HG03139 (cell line): ENCODE data around the gene SRPK2.

Experiments used
- ATAC-seq: cut with Tn5 transposase; IDR thresholded peaks from one replicate; pipeline ENCODE4 v1.9.1; 2021; ENCODE audit not compliant: unreplicated experiment

SRPK2 gene

GRCh38 chr7:105229641-105230040, 159.1 kb downstream of the SRPK2 start:
- ATAC-seq: no peak

GRCh38 chr7:105228555-105228954, 160.2 kb downstream of the SRPK2 start:
- ATAC-seq: no peak

GRCh38 chr7:105227391-105227790, 161.3 kb downstream of the SRPK2 start:
- no peak for ATAC-seq

- ATAC-seq: peak; percentile 90
These were observed 163.7 kb downstream of the SRPK2 start for GRCh38 chr7:105224884-105225651.

GRCh38 chr7:105222953-105223352, 165.8 kb downstream of the SRPK2 start:
- no peak for ATAC-seq

- ATAC-seq: no peak
These were observed 169.0 kb downstream of the SRPK2 start for GRCh38 chr7:105219771-105220160.

- no peak for ATAC-seq
These were observed 169.6 kb downstream of the SRPK2 start for GRCh38 chr7:105218939-105219770.

GRCh38 chr7:105218215-105218614, 170.5 kb downstream of the SRPK2 start:
- ATAC-seq: no peak

GRCh38 chr7:105216786-105217185, 171.9 kb downstream of the SRPK2 start:
- no peak for ATAC-seq

GRCh38 chr7:105215821-105216220, 172.9 kb downstream of the SRPK2 start:
- ATAC-seq: no peak

- ATAC-seq: no peak
These were observed 173.5 kb downstream of the SRPK2 start for GRCh38 chr7:105215182-105215581.

GRCh38 chr7:105213611-105214010, 175.1 kb downstream of the SRPK2 start:
- ATAC-seq: no peak

- ATAC-seq: no peak
These were observed 176.5 kb downstream of the SRPK2 start for GRCh38 chr7:105212212-105212611.

GRCh38 chr7:105210721-105211205, 178.0 kb downstream of the SRPK2 start:
- ATAC-seq: peak; percentile 83

GRCh38 chr7:105209870-105210269, 178.9 kb downstream of the SRPK2 start:
- ATAC-seq: no peak

- no peak for ATAC-seq
These were observed 179.3 kb downstream of the SRPK2 start for GRCh38 chr7:105209433-105209832.

GRCh38 chr7:105206985-105207384, 181.7 kb downstream of the SRPK2 start:
- ATAC-seq: no peak

GRCh38 chr7:105205592-105206237, 183.0 kb downstream of the SRPK2 start:
- ATAC-seq: no peak

- ATAC-seq: no peak
These were observed 183.8 kb downstream of the SRPK2 start for GRCh38 chr7:105204953-105205352.

GRCh38 chr7:105204520-105204919, 184.2 kb downstream of the SRPK2 start:
- ATAC-seq: no peak

- no peak for ATAC-seq
These were observed 186.1 kb downstream of the SRPK2 start for GRCh38 chr7:105202616-105203015.

GRCh38 chr7:105199386-105199785, 189.3 kb downstream of the SRPK2 start:
- no peak for ATAC-seq
